HG02840 (cell line): ENCODE data around the gene PRKCQ.
"Not testable (repeated sequence)": the region's sequence is repeated elsewhere in the genome, so short reads cannot be mapped to it uniquely, and the experiment has no call there.

Experiments used
- ATAC-seq: cut with Tn5 transposase; IDR thresholded peaks from one replicate; pipeline ENCODE4 v1.9.1; 2021; ENCODE audit warnings: mild to moderate bottlenecking, moderate library complexity, moderate number of reproducible peaks; ENCODE audit not compliant: unreplicated experiment, low FRiP score

The PRKCQ gene

DNA sequence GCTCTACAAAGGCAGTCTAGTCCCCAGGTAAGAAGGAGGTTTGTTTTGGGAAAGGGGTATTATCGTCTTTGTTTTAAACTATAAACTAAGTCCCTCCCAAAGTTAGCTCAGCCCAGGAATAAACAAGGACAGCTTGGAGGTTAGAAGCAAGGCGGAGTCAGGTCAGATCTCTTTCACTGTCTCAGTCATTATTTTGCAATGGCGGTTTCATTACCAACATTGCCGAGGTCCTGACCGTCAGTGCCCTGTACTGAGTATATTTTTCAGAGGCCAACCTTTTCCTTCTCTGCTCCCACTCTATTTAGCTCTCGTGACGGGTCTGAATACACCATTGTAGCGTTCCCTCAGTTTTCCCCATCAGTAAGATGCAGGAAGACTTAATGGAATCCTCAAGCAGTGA is 184.5 kb downstream of the PRKCQ start:
- ATAC-seq, result no peak

DNA sequence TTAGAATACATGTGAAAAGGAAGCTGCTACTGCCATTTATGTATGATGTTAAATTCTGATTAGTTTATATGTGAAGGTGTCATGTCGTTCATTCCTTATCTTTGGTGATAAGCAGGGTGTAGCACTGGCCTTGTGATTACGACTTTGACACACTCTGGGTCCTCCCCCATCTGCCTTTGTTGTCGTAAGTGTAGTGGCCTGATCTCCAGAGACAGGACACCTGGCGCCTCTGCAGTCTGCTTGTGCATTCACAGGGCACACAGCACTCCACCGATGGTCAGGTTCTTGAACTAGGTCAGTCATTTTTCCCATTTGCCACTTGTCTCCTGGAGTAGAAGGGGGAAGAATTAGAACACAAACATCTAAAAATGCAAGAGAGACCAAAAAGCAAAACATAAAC is 186.0 kb downstream of the PRKCQ start:
- no peak for ATAC-seq

DNA sequence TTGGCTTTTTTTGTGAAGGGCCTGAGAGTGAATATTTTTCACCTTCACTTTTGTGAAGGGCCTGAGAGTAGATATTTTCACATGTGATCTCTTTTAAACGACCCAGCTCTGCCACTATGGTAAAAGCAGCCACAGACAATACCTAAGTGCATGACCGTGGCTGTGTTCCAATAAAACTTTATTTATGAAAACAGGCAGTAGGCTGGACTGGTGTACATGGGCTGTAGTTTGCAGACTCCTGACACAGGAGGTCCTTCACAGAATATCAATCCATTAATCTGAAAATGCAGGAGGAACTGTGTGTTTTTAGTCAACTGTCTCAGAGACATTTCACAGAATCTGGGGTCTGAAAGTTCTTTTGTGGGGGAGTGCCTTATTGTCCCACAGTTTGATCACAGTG is 186.9 kb downstream of the PRKCQ start:
- no peak for ATAC-seq

DNA sequence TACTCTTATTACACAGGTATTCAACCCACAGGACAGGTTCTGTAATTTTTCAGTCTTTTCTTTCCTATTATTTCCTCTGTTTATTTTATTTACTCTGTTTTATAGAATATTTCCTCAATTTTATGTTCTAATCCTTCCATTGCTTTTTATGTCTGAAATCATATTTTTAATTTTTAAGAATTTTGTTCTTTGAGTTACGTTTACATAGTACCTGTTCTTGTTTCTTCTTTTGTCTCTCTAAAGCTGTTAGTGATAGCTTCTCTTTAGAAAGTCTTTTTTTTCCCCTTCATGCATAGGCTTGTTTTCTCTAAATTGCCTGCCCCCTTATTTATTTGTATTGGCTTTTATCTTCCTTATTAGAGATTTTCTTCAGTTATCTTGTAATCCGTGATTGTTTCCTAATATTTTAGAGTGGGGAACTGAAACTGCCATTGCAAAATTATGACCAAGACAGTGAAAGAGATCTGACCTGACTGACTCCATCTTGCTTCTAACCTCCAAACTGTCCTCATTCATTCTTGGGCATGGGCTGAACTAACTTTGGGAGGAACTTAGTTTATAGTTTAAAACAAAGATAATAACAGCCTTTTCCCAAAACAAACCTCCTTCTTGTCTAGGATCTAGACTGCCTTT is 189.7 kb downstream of the PRKCQ start:
- no peak for ATAC-seq

DNA sequence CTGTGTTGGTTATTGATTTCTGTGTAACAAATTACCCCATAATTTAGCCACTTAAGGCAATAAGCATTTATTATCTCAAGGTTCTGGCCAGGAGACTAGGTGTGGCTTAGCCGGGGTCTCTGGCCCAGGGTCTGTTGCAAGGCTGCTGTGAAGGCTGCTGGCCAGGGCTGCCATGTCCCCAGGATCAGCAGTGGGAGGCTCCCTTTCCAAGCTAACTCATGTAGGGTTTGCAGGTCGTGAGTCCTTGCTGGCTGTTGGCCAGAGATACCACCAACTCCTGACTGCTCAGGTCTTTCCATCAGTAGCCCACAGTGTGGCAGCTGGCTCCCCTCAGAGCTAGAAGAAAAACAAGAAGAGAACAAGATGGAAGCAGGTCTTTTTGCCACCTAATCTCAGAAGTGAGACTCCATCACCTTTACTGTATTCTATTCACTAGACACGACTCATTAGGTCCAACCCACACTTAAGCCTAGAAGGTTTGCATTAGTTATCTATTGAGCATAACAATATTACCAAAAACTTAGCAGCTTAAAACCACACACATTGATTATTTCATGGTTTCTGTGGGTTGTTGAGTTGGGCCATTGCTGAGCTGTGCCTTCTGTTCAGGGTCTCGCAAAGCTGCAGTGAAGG is 191.7 kb downstream of the PRKCQ start:
- no peak for ATAC-seq

DNA sequence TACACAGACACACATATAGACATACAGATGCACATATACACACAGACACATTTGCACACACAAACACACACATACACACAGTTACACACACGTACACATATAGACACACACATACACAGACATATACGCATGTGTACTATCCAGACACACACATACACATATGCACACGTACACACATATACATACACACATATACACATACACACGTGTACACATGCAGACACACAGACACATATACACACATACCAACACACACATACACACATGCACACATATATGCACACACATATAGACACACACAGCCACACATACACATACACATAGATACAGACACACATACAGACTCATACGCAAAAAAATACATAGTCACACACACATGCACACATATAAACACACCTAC is 193.1 kb downstream of the PRKCQ start:
- no peak for ATAC-seq

DNA sequence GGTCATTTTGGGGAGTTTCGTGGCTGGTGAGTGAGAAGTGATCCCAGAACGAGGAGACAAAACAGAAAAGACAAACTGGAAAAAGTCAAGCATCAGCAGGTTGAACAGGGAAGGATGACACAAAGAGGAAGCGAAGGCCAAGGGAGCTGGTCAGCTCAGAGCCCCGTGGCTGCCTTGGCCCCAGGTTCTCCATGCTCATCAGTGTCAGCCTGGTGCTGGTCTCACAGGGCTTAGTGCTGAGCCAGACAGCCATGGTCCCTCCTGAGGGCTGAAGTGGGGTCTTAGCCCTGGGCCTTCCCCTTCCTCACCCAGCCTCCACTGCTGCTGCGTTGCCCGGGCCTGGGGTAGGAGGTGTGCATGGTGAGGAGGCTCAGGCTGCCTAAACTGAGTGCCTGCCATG is 193.7 kb downstream of the PRKCQ start:
- no peak for ATAC-seq

DNA sequence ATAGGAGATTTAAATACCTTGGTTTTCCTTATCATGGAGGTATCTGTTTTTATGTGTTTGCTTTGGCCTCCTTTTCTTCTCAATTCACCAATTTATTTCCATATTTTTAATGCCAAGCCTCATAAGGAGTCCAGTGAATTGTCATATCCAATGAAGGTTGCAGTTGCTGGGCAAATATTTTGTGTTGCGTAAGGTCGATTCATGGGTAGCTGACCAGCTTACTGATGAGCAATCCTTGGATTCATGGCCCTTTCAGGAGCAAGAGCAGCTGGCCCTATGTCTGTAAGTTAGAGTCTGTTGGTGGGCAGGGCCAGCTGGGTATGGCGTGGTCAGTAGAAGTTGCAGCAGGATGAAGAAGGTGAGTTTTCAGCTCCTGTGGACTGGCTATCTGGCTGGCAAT is 194.4 kb downstream of the PRKCQ start:
- ATAC-seq, result no peak

DNA sequence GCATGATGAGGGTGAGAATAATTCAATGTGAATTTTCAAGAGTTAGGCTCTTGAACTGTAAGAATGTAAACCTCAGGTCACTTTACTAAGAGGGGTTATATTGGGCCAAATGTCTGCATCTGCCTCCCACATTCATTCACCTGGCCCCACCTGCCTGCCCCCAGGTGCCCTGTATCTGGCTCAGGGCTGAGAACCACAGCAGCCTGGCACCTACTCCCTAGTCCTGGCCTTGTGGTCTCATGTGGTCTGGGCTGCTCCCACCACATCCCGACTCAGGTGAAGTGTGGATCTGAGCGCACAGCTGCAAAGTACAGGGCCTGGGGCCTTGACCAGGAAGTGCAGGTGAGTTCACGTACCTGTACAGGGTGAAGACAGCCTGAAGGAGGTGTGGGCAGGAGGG is 195.2 kb downstream of the PRKCQ start:
- ATAC-seq, result no peak

DNA sequence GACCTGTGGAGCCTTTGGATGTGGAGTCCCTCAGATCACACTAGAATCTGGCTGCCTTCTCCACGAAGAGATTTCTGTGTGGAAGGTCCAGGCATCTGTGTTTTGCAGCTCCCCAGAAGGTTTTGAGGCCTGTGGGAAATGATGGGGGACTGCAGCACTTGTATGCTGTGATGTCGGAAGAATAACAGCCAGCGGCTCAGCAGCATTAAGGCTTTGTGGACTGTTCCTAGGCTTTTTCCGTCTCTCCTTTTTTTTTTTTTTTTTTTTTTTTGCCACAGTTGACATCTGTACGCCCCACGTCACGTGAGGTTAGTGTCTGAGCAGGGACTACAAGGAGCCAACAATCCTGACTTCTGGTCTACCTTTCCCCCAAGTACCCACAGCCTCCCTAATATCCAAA is 196.0 kb downstream of the PRKCQ start:
- ATAC-seq, result no peak

DNA sequence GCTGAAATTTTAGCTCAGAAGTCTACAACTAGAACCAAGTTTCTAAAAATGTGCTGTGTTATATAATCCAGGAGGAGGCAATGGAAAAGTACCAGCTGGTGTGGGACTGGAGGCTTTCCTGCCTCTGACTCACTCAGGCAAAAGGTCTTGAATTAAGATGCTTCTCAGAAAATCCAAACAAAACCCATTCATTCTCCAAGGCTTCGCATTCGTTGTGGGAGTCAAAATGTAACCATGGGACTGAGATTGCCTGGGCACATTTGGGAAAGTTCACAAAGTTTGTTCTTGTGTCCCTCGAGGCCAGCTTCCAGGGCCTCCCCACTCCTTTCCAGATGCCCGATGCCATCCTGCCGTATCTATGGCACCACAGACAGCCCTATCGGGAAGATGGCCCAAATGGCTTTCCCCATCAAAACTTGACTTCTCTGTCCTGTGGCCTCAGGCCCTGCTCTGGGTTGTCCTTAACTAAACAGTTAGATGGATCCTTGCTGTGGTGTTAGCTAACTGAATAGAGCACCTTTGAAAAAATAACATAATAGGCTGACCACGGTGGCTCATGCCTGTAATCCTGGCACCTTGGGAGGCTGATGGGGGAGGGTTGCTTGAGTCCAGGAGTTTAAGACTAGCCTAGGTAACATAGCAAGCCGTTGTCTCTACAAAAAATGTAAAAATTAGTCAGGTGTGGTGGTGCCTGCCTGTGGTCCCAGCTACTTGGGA is 196.8 kb downstream of the PRKCQ start:
- no peak for ATAC-seq

DNA sequence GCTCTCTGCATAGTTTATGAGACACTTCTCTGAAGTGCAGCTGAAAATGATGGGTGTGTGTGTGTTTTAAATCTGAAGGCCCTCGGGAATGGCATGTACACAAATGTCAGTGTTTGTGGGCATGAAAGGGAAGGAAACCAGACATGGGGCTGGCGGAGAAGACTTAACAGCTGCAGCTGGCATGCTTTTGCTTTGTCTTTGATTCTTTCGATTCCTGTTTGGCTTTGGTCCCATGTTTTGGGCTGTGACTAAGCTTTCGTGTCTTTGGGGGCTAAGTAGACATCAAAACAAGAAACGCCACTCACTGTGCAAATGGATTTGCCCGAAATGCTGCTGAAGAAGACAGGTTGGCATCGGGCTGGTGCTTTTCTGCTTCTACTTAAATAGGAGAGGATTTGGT is 198.0 kb downstream of the PRKCQ start:
- ATAC-seq, result peak; percentile 73

DNA sequence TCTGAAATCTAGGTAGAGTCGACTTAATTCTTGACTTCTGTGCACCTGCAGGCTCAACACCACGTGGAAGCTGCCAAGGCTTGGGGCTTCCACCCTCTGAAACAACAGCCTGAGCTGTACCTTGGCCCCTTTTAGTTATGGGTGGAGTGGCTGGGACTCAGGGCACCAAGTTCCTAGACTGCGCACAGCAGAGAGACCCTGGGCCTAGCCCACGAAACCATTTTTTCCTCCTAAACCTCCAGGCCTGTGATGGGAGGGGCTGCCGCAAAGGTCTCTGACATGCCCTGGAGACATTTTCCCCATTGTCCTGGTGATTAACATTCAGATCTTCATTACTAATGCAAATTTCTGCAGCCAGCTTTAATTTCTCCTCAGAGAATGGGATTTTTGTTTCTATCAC is 199.6 kb downstream of the PRKCQ start:
- not testable (repeated sequence) for ATAC-seq

DNA sequence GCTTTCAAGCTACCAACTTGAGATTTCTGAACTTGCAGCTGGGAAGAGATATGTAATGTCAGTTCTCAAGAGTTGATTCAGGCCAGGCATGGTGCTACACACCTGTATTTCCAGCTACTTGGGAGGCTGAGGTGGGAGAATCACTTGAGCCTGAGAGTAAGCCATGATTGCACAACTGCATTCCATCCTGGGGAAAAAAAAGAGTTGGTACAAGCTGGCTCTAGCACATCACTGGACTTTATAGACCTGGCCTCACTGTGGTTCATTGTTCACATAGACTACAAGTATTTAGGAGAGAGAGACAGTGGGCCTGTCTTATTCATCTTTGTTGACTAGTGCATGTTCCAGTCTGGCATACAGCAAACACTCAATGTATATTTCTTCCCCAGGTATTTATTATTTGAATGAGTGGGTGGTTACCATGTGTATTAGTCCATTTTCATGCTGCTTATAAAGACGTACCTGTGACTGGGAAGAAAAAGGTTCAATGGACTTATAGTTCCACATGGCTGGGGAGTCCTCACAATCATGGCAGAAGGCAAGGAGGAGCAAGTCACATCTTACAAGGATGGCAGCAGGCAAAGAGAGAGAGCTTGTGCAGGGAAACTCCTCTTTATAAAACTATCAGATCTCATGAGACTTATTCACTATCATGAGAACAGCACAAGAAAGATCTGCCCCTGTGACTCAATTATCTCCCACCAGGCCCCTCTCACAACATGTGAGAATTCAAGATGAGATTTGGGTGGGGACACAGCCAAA is 200.9 kb downstream of the PRKCQ start:
- no peak for ATAC-seq
